Prostate gland (tissue), 2 donors: Measurements from ENCODE around the gene PSMG4. TPM values are rescaled to one million over a fixed set of nuclear protein-coding genes. Genes with fewer than 3 reads are reported as not detected.

Experiments
- DNase-seq: peaks from one replicate; pipeline ENCODE4 v3.0.0-alpha.2; 2019; ENCODE audit warnings: low spot score
- H3K27ac ChIP-seq, 2 donors: fragments of 200-600 bp; sonication (generic); 2 replicates each; pipeline ENCODE4 v1.5.1; 2017 to 2019
- H3K27me3 ChIP-seq: fragments of 200-600 bp; sonication (generic); replicated peaks from 2 replicates; pipeline ENCODE4 v1.5.1; 2019; ENCODE audit not compliant: insufficient read depth
- H3K36me3 ChIP-seq, 2 donors: fragments of 200-600 bp; sonication (generic); 1 replicate in 1 of 2; 2 replicates in 1 of 2; pipeline versions ENCODE4 v1.5.1 to v1.8.1; 2017 to 2019
- H3K4me1 ChIP-seq: fragments of 200-600 bp; sonication (generic); replicated peaks from 2 replicates; pipeline ENCODE4 v1.5.1; 2019
- H3K4me3 ChIP-seq, 2 donors: fragments of 200-600 bp; sonication (generic); 2 replicates each; pipeline ENCODE4 v1.5.1; 2017 to 2019
- H3K9me3 ChIP-seq: fragments of 200-600 bp; sonication (generic); 2 replicates; pipeline ENCODE4 v1.5.1; 2017
- POLR2A ChIP-seq: fragments of 450-650 bp; IDR thresholded peaks from one replicate; pipeline ENCODE4 v1.6.1; 2016; ENCODE audit warnings: antibody characterized with exemption, mild to moderate bottlenecking
- POLR2AphosphoS5 ChIP-seq: sonication (generic); formaldehyde crosslinking; IDR thresholded peaks from one replicate; pipeline ENCODE4 v1.6.1; 2017; ENCODE audit warnings: antibody characterized with exemption
- WGBS: methylation state at CpG from one replicate; pipeline ENCODE4 v1.1.5; 2018; 5-methylcytosine and 5-hydroxymethylcytosine counted together
- intact Hi-C: fragments of 100-400 bp; cut with DNase I; formaldehyde crosslinking; loops from one replicate; pipeline ENCODE4 v1.14.2; 2022
- total RNA-seq, 2 donors: library from RNA; depleted of rRNA; stranded (reverse); fragments of >200 nt; gene quantifications; one replicate each; pipeline ENCODE4 v1.1.0, GENCODE V29; 2016
- TF ChIP-seq, protein P1 (sequence below), 4 experiments: fragments of 200-600 bp in 2 of 4; fragments of 450-650 bp in 2 of 4; sonication (generic) in 2 of 4; IDR thresholded peaks; 1 replicate in 3 of 4; 2 replicates in 1 of 4; pipeline ENCODE4 v1.5.1; 2016 to 2019; ENCODE audit warnings: antibody characterized with exemption in 4 of 4, mild to moderate bottlenecking in 2 of 4, moderate library complexity in 2 of 4

The PSMG4 gene
- total RNA-seq, 2 donors from 2014 or later: 20.8 to 30.1 TPM

DNA sequence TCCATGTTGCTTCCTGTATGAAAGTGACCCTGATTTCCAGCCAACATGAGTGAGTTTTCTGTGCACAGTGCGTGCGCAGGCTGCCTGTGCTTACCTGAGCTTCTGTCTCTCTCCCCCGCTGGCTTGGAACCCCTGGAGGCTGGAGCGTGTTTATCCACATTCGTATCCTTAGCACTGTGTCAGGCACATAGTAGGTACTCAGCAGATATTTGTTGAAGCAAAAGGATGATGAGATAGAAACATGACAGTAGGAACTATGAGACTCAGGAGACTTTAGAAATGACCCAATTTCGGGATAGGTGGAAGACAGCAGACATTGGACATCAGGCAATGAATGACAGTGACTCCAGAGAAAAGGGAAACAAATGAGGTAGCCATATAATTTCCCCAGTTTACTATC, 46.5 kb upstream of the PSMG4 start:
- intact Hi-C loops: no loop called here
- Histone ChIP-seq H3K27ac (no peak overlapping the region), H3K4me3 (no peak overlapping the region), H3K4me1 (no peaks in the 10 kb centered on the region), H3K36me3 (no peaks in the 10 kb centered on the region), H3K27me3 (no peaks in the 10 kb centered on the region), H3K9me3 (no peaks in the 10 kb centered on the region)
- no peak for DNase-seq
- 97% methylated on average over 6 of the region's 6 CpGs for WGBS
- TF ChIP-seq POLR2A (no peak), POLR2AphosphoS5 (no peak)
- TF ChIP-seq, protein P1, sequence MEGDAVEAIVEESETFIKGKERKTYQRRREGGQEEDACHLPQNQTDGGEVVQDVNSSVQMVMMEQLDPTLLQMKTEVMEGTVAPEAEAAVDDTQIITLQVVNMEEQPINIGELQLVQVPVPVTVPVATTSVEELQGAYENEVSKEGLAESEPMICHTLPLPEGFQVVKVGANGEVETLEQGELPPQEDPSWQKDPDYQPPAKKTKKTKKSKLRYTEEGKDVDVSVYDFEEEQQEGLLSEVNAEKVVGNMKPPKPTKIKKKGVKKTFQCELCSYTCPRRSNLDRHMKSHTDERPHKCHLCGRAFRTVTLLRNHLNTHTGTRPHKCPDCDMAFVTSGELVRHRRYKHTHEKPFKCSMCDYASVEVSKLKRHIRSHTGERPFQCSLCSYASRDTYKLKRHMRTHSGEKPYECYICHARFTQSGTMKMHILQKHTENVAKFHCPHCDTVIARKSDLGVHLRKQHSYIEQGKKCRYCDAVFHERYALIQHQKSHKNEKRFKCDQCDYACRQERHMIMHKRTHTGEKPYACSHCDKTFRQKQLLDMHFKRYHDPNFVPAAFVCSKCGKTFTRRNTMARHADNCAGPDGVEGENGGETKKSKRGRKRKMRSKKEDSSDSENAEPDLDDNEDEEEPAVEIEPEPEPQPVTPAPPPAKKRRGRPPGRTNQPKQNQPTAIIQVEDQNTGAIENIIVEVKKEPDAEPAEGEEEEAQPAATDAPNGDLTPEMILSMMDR (IDR thresholded peaks at IDR 0.05): no peak

DNA sequence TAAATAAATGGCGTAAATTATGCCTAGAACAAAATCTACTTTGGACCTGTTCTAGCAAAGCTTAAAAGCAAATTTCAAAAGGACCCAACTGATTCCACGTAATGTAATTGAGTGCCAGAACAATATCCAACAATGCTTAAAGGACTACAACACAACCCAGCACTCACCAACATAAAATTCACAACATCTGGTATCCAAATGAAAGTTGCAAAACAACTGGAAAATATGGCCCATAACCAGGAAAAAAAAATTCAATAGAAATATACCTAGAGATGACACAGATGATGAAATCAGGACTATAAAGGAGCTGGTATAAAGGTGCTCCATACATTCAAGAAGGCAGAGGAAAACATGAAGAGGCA, 45.4 kb upstream of the PSMG4 start:
- WGBS: 94% methylated on average over 2 of the region's 2 CpGs
- TF ChIP-seq POLR2AphosphoS5 (no peak), POLR2A (no peak)
- TF ChIP-seq, protein P1 (IDR thresholded peaks at IDR 0.05): no peak
- H3K27me3 ChIP-seq: no peaks in the 10 kb centered on the region
- no peak for DNase-seq
- H3K9me3 ChIP-seq: no peaks in the 10 kb centered on the region
- no peaks in the 10 kb centered on the region for H3K4me1 ChIP-seq
- H3K4me3 ChIP-seq: no peak overlapping the region
- H3K27ac ChIP-seq: no peak overlapping the region
- intact Hi-C loops: no loop called here
- H3K36me3 ChIP-seq: no peaks in the 10 kb centered on the region

DNA sequence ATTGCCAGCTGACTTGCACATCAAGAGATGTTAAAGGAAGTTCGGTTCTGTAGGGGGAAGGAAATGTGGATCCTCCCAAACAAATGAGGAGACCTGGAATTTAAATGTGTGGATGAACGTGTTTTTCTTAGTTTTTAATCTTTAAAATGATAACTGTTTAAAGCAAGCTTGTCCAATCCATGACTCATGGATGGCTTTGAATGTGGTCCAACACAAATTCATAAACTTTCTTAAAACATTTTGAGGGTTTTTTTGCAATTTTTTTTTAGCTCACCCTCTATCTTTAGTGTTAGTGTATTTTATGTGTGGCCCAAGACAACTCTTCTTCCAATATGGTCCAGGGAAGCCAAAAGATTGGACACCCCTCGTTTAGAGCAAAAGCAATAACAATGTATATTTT, 43.8 kb upstream of the PSMG4 start:
- WGBS: 66% methylated on average over 3 of the region's 3 CpGs
- intact Hi-C loops: no loop called here
- no peaks in the 10 kb centered on the region for H3K4me1 ChIP-seq
- TF ChIP-seq POLR2A: no peak
- no peak for TF ChIP-seq POLR2AphosphoS5
- TF ChIP-seq, protein P1 (IDR thresholded peaks at IDR 0.05): no peak
- H3K27me3 ChIP-seq: no peaks in the 10 kb centered on the region
- no peak overlapping the region for H3K27ac ChIP-seq
- no peaks in the 10 kb centered on the region for H3K36me3 ChIP-seq
- no peak overlapping the region for H3K4me3 ChIP-seq
- DNase-seq: no peak
- no peaks in the 10 kb centered on the region for H3K9me3 ChIP-seq

DNA sequence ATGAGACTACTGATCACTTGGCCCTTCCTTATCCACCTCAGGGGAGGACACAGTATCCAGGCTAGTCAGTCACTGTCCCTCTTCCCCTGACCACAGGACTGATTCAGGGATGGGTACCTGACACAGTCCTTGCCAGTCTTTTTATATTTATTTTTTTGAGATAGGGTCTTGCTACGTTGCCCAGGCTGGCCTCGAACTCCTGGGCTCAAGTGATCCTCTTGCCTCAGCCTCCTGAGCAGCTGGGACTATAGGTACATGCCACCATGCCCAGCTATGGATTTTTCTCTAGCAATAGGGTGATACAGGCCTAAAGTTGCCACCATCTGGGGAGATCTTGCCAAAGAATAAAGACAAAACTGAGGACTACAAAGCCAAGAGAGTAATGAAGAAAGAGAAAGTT, 41.5 kb upstream of the PSMG4 start:
- Histone ChIP-seq H3K36me3 (no peaks in the 10 kb centered on the region), H3K4me3 (no peak overlapping the region), H3K27ac (no peak overlapping the region), H3K27me3 (no peaks in the 10 kb centered on the region), H3K9me3 (no peaks in the 10 kb centered on the region), H3K4me1 (no peaks in the 10 kb centered on the region)
- 96% methylated on average over 2 of the region's 2 CpGs for WGBS
- intact Hi-C loops: no loop called here
- DNase-seq: no peak
- TF ChIP-seq, protein P1 (IDR thresholded peaks at IDR 0.05): no peak
- TF ChIP-seq POLR2A: no peak
- no peak for TF ChIP-seq POLR2AphosphoS5

DNA sequence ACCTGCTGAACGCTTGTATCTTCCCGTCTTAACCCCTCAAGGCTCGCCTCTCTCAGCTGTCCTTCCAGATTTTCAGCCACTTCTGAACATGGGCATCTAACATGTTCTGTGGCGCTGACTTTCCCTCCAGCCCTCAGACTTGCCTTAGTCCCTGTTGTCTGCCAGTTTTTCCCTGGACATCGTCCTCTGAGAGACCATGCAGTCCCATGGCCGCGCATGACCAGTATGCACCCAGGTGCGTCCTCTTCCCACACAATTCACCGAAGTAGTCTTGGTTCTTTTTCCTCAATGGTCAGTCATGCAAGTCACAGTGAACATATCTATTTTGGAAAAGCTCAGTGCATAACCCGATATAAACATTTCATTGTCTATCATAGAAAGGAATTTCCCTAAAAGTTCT, 40.5 kb upstream of the PSMG4 start:
- no peaks in the 10 kb centered on the region for H3K4me1 ChIP-seq
- WGBS: 78% methylated on average over 10 of the region's 10 CpGs
- H3K9me3 ChIP-seq: no peaks in the 10 kb centered on the region
- intact Hi-C loops: no loop called here
- H3K27me3 ChIP-seq: no peaks in the 10 kb centered on the region
- TF ChIP-seq POLR2A (no peak), POLR2AphosphoS5 (no peak)
- no peaks in the 10 kb centered on the region for H3K36me3 ChIP-seq
- DNase-seq: no peak
- no peak overlapping the region for H3K27ac ChIP-seq
- H3K4me3 ChIP-seq: no peak overlapping the region
